HepG2 (cell line): ENCODE results near the gene ITPR1. TPM values are rescaled to one million over a fixed set of nuclear protein-coding genes. Genes with fewer than 3 reads are reported as not detected.

Experiments
- FOXO1 ChIP-seq: sonication (generic); formaldehyde crosslinking; IDR thresholded peaks from 2 replicates; pipeline ENCODE4 v1.4.0; 2020; ENCODE audit warnings: missing genetic modification reagents
- HOXA7 ChIP-seq: sonication (generic); formaldehyde crosslinking; IDR thresholded peaks from 2 replicates; pipeline ENCODE4 v1.8.1; 2022; ENCODE audit warnings: mild to moderate bottlenecking, missing genetic modification reagents, moderate library complexity
- ISX ChIP-seq: sonication (generic); formaldehyde crosslinking; conservative IDR thresholded peaks from 2 replicates; pipeline ENCODE4 v1.5.0; 2020; ENCODE audit warnings: missing genetic modification reagents
- KMT2B ChIP-seq: IDR thresholded peaks from 2 replicates; pipeline ENCODE4 v1.6.1; 2016; ENCODE audit warnings: missing genetic modification reagents, missing compliant biosample characterization
- NFYB ChIP-seq: sonication (generic); formaldehyde crosslinking; IDR thresholded peaks from 2 replicates; pipeline ENCODE4 v1.4.0; 2020; ENCODE audit warnings: missing genetic modification reagents
- PAF1 ChIP-seq: IDR thresholded peaks from 2 replicates; pipeline ENCODE4 v1.6.1; 2016; ENCODE audit warnings: missing genetic modification reagents, missing compliant biosample characterization
- REST ChIP-seq, 2 experiments: IDR thresholded peaks; 2 replicates each; pipeline ENCODE4 v1.6.1; 2011 to 2012; ENCODE audit warnings: low read length in 2 of 2, borderline replicate concordance in 1 of 2, low read depth in 1 of 2, mild to moderate bottlenecking in 1 of 2, moderate library complexity in 1 of 2
- RFX5 ChIP-seq: IDR thresholded peaks from 2 replicates; pipeline ENCODE4 v1.6.1; 2011; ENCODE audit warnings: low read depth, low read length, improper control_type of control experiment
- TCF7L2 ChIP-seq: IDR thresholded peaks from 2 replicates; pipeline ENCODE4 v1.6.1; 2011; ENCODE audit warnings: mild to moderate bottlenecking, low read depth, low read length, moderate library complexity
- ZNF138 ChIP-seq: sonication (generic); formaldehyde crosslinking; IDR thresholded peaks from 2 replicates; pipeline ENCODE4 v1.5.0; 2020; ENCODE audit warnings: mild to moderate bottlenecking, low read depth, missing genetic modification reagents
- ZNF142 ChIP-seq: sonication (generic); formaldehyde crosslinking; IDR thresholded peaks from 2 replicates; pipeline ENCODE4 v1.4.0; 2020; ENCODE audit warnings: missing genetic modification reagents
- ZNF775 ChIP-seq: sonication (generic); formaldehyde crosslinking; IDR thresholded peaks from 2 replicates; pipeline ENCODE4 v1.4.0; 2020; ENCODE audit warnings: missing genetic modification reagents, mild to moderate bottlenecking, moderate library complexity, borderline replicate concordance
- ZNF782 ChIP-seq: sonication (generic); formaldehyde crosslinking; IDR thresholded peaks from 2 replicates; pipeline ENCODE4 v1.4.0; 2020; ENCODE audit warnings: missing genetic modification reagents, mild to moderate bottlenecking, borderline replicate concordance
- ZXDC ChIP-seq: sonication (generic); formaldehyde crosslinking; IDR thresholded peaks from 2 replicates; pipeline ENCODE4 v1.5.0; 2020; ENCODE audit warnings: mild to moderate bottlenecking, missing genetic modification reagents
- polyA plus RNA-seq, 8 experiments: library from polyadenylated mRNA; depleted of rRNA in 3 of 8; stranded (reverse) in 7 of 8; unstranded in 1 of 8; fragments of >200 nt; fragmentation: Illumina TruSeq in 4 of 8; extraction: Trizol in 4 of 8; gene quantifications; 2 replicates each; pipeline versions ENCODE4 v1.2.1 to v1.2.3, GENCODE V29; 2011 to 2016; ENCODE audit warnings: low read depth in 4 of 8, missing spikeins in 1 of 8, mixed read lengths in 1 of 8; ENCODE audit not compliant: insufficient read depth in 1 of 8
- total RNA-seq, 5 experiments: library from RNA; depleted of rRNA; stranded (reverse); fragments of >200 nt; fragmentation: Illumina TruSeq; extraction: Trizol; gene quantifications; 2 replicates each; pipeline ENCODE4 v1.2.3, GENCODE V29; 2016; ENCODE audit warnings: low read depth in 1 of 5

Gene ITPR1
- total and polyA plus RNA-seq, 2 of the 13 experiments (the other 11 are each of a cell fraction or from before 2014, with no cell fraction given) = 10.0 to 11.4 TPM

- TF ChIP-seq RFX5 = no peak
- no peak for TF ChIP-seq ZXDC
- TF ChIP-seq ISX (CRISPR knock-in tag) = no peak
- no peak for TF ChIP-seq ZNF782 (CRISPR knock-in tag)
- TF ChIP-seq TCF7L2 = no peak
- TF ChIP-seq KMT2B (CRISPR knock-in tag) = no peak
- TF ChIP-seq HOXA7 (CRISPR knock-in tag) = no peak
- TF ChIP-seq REST (IDR thresholded peaks at IDR 0.05; ENCODE audit: borderline replicate concordance in 1 of 2, low read depth in 1 of 2, low read length in 2 of 2) = no peak
- TF ChIP-seq ZNF138 (CRISPR knock-in tag) = no peak
- TF ChIP-seq FOXO1 (CRISPR knock-in tag) = no peak; the same call in 1 of the 2 replicates
- TF ChIP-seq ZNF142 (CRISPR knock-in tag) = no peak
- no peak for TF ChIP-seq PAF1
- no peak for TF ChIP-seq ZNF775 (CRISPR knock-in tag)
- no peak; the same call in 1 of the 2 replicates for TF ChIP-seq NFYB (CRISPR knock-in tag)
Measured at GRCh38 chr3:4752201-4753072, 259.3 kb downstream of the ITPR1 start (continued).
